Measurements from ENCODE around the gene FDXR.
A peak's percentile ranks its signal among the peaks of the same experiment; 100 is the strongest.

FDXR gene

DNA sequence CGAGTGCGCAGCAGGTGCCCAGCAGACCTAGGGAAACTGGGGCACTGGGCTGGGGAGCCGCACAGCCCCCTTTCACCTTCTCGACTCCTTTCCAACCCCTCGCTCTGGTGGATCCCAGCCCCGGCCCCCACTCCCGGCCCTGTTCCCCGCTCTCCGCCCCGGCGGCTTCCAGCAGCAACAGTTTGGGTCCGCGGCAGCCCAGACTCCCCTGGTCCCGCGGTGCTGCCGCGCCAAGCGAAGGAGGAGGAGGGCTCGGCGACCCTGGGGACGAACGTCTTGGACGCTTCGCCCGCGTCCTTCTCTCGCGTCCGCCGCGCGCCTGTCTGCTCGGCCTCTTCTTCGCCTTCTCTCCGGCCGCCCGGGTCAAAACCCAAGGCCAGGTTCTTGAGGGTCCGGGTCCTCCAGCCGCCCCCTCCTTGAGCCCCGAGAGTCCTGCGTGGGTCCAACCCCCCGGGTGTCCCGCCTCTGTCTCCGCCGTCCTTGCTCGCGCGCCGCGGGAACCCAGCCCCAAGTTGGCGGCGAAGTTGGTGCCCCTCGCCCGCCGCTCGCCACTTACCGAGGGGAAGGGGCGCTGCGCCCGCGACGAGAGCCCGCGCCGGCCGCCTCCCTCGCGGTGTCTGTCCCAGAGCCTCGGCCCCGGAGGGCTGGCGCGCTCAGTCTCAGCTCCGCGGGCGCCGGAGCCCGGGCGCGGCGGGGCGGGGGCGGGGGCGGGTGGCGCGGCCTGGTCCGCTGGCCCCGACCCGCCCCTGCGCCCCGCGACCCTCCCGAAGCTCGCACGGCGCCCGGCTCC lies 11.7 kb downstream of the FDXR start:
- intact Hi-C loops (cut with DNase I): no loop called here
- DNase-seq: no peak

DNA sequence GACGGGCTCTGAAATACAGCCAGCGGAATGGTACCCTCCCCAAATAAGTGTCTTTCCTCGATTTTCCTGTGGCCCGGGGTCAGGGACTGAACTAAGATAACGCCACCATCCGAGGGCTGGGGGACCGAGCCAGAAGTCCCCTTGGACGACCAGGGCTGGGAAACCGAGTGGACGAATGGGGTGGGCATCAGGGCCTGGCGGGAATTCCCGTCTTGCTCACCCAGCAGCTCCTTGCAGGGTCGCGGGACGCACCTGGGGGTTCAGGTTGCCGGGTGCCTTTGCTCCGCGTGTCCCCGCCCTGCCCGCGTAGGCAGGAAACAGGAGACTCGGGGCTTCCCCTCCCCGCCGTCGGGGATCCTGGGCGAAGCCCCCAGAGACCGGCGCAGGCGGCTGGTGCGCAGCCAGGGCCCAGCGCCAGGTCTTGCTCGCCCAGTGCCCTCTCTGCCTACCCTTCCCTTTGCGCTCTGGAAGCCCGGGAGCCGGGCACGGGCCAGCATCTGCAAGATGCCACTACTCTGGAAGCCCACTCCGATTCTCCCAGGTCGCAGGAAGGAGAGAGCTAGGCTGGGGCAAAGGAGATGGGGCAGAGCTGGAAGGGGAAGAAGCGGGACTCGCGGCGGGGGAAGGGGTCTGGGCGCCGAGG lies 12.4 kb downstream of the FDXR start:
- intact Hi-C loops (cut with DNase I): no loop called here
- DNase-seq: no peak

DNA sequence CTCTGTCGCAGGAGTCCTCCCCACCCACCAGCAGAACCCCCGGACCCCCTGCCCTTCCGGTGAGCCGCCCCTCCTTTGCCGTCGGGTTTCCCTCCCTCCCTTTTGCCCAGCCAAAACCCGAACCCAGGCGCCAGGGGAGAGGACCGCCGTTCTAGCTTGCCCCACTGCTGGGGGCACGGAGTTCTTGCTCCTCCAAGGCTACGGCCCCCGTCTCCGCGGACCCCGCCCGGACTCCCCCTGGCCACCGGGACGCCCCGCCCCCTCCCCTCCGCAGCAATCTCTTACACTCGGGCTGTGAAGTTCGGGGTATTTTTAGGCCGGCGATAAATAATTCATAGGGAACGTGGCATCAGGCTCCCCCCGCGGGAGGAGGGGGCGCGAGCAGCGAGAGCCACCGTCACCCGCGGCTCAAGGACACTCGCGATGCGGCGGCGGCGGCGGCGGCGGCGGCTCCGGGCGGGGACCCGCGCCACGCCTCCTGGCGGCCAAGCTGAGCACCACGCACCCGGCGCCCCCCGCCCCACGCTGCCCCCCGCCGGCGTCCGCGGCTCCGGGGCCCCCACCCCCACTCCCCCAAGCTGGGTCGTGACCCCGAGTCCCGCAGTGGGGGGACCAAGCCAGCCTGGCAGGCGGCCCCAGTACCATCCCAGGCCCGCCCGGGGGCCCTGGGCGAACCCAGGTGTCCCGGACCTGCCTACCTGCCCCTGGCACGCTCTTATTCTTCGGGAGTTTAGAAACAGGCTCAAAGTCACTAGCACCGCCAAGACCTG lies 13.2 kb downstream of the FDXR start, which contains the start of gene GRIN2C:
Gene GRIN2C (minus strand): TSS at position 427 of the 770 bp plus-strand sequence. CDS start 4,793 bp downstream, outside the sequence.
- no peak for DNase-seq
- intact Hi-C loops (cut with DNase I): no loop called here

DNA sequence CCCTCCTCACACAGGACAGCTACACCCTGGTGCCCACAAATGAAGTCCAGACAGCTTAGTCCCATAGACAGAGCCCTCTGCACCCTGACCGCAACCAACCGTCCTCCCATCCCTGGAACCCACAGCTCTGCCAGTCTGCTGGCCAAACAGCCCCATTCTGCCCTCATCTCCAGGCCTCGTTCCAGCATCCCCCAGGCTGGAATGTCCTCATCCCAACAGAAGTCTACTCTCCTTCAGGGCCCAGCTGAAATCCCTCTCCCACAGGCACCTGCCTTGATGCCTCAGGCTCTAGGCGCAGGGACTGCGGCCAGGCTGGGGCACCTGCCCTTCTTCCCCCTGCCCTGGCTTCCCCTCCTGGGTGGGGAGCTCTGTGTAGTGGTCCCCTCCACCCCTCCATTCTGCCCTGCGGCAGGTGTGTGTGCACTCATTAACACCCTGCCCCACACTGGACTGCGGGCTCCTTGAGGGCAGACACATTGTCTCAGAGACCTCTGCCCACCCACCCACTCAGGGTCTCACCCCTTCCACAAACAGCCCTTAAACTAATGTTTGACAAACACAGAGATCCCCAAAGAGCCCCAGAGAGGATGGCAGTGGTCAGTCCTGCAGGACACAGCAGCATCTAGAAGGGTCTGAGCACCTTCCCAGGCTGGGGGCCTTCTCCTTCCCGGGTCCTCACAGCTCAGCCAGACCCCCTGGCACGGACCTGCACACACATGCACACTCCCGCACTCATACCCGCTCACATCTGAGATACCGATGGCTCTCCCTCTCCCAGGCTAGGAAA lies 13.9 kb downstream of the FDXR start:
- no peak for DNase-seq
- intact Hi-C loops (cut with DNase I): no loop called here

DNA sequence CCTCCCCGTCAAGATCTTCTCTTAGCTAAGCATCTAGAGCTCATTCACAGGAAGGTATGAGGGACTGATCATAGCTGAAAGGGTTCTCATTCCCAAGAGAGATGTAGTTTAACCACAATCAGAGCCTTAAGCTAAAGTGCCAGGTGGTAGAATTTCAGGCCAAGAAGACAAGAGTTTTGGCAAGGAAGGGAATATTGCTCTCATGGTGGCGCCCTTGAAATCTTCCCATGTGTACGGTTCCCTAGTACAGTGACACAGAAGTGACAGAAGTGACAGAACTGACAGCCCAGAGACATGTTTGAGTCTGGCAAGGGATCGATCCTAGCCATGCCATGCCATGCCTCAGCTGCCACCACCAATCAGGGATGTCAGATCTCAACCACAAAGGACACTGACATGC lies 15.6 kb downstream of the FDXR start:
- DNase-seq: no peak
- intact Hi-C loops (cut with DNase I): no loop called here

DNA sequence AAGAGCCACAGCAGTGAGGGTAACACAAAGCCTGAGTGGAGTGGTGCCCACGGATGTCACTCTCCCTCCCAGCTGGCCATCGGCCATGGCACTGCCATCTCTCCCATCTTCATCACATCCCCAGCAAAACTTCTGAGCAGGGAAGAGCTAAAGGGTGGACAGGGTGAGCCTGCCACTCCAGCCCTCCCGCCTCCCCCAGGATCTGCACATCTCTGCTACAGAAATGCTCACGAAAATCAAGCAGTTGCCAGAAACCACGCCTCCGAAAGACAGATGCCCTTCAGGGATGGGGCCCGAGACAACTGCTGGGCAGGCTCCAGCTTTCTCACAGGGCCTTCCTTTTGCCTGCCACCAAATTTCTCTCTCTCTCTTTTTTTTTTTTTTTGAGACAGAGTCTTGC lies 16.7 kb downstream of the FDXR start:
- intact Hi-C loops (cut with DNase I): no loop called here
- DNase-seq: no peak

DNA sequence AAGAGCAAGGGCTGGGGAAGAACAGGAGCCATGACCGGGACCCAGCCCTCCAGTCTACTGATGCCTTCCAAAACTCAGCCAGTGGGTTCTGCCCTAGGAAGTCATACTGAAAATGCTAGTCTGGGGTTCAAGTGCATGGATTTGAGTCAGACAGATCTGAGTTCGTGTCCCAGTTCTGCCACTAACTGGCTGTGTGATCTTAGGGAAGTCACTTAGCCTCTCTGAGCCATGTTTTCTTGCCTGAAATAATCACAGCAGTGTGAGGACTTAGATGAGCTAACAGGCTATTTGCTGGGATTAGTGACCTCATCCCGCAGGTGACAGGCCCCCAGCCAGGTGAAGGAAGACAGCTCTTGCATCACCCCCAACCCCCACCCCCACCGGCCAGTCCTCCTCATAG lies 17.5 kb downstream of the FDXR start:
- no peak for DNase-seq
- intact Hi-C loops (cut with DNase I): no loop called here

DNA sequence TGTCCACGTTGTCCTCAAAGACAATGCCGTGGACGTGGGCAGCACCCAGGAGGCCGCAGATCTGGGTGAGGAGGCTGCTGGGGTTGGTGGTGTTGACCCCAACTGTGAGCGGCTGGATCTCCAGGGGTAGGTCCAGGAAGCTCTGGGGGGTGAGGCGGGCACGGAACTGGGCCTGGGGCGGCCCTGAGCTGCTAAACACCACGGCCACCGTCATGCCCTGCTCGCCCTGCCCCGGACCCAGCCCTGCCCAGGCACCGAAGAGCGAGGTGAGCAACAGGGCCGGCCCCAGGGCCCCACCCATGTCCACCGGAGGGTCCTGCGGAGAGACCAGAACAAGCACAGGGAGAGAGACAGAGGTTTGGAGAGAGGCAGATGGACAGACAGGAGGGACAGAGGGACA lies 18.0 kb downstream of the FDXR start:
- DNase-seq: no peak
- intact Hi-C loops (cut with DNase I): no loop called here

DNA sequence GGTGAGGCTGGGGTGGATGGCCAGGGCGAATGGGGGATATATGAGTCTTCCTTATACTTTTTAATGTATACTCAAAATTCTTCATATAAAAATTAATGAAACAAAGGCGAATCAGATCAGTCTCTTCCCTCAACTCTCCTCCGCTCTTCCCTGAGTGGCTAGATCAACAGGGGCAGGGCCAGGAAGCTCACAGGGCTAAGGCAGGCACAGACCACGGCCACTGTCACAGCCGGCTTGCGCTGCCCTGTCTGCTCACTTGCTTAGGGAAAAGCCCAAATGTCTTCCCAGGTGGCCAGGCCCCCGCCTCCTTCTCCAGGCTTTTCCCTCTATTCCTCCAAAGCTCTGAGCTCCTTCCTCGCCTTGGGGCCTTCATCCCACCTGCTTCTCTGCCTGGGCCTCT lies 19.1 kb downstream of the FDXR start:
- no peak for DNase-seq
- intact Hi-C loops (cut with DNase I): no loop called here

DNA sequence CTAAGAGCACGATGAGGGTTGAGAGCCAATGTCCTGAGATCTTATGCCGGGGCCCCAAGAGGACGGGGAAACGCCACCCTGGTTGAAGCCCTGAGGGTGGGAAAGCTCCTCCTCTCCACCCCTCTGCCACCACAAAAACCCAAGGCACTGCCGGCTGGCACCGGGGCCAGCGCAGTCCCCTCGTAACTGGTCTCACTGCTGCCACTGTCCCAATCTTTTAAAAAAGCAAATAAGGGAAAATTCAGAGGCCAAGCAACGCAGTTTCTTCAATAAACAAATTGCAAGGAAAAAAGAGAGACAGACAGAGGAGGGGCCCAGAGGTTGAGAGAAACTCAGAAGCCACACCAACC lies 19.8 kb downstream of the FDXR start:
- intact Hi-C loops (cut with DNase I): no loop called here
- DNase-seq: no peak

DNA sequence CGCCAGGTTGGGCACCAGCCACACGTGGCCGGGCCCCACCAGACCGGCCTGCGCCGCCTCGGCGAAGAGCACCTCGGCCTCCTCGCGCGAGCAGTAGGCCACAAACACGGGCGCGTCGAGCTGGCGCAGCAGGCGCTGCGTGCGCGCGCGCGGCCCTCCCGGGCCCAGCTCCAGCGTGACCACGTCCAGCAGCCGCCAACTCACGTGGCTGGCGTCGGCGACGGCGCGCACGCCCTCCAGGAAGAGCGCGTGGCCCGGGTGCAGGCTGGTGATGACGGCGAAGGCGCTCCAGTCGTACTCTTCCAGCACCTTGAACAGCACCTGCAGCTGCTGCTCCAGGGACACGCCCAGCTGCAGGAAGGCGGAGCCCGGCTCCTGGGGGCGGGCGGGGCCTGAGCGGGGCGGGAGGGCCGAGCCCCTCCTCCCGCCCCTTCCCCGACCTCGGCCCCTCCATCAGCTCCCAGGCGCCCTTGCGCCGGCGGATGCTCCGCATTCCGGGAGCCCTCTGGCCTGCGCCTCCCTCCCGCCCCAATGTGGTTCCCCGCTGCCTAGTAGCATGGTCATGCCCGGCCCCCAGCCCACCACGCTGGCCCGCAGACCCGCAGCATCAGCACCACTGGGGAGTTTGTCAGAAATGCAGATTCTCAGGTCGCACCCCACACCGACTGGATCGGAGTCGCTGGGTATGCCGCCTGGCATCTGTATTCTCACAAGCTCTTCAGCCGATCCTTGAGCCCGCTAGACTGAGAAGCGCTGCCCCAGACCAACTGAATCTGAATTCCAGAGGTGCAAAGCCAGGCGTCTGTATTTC lies 20.4 kb downstream of the FDXR start:
- no peak for DNase-seq
- intact Hi-C loops (cut with DNase I): no loop called here

DNA sequence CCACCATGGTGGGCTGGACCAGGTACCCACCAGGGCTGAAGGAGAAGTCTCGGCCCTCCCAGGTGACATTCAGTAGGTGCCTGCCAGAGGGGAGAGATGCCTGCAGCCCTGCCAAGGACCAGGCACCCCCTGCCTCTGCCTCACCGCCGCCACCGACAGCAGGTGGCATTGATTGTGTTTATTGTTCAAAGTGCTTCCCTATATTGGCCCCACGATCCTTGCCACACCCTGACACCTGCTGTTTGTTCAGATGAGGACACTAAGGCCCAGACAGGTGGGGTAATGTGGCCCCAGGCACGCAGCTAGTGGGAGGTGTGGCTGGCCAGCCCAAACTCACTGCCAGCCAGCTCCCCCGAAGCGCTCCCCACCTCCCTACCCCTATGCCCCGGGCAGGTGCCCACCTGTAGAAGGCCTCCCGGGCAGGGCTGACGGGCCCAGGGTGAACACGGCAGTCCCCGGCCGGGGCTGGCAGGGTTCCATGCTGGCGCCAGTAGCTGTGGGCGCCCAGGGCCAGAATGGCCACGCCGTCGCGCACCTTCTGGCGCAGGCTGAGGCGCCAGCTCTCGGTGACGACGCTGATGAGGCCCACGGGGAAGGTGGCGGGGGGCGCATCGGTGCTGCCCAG lies 21.1 kb downstream of the FDXR start:
- no peak for DNase-seq

DNA sequence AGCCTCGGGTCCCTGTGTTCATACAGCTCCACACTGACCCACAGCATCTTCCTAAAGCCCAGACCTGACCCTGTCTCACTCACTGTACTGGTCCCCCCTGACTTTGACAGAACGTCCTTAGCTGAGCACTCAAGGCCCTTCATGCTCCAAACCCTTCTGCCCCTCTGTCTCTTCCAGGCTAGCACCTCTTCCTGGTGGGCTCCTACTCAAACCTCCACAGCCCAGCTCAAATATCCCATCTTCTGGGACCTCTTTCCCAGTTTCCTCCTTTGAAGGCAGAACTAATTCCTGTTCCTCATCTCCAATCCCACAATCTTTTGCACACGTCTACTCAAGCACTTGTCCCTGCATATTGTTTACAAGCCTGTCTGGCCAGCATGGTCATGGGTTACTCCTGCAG lies 21.9 kb downstream of the FDXR start:
- intact Hi-C loops (cut with DNase I): no loop called here
- DNase-seq: no peak

More for the DNA sequence above, 21.1 kb downstream of the FDXR start:
- intact Hi-C loops (cut with DNase I): no loop called here

DNA sequence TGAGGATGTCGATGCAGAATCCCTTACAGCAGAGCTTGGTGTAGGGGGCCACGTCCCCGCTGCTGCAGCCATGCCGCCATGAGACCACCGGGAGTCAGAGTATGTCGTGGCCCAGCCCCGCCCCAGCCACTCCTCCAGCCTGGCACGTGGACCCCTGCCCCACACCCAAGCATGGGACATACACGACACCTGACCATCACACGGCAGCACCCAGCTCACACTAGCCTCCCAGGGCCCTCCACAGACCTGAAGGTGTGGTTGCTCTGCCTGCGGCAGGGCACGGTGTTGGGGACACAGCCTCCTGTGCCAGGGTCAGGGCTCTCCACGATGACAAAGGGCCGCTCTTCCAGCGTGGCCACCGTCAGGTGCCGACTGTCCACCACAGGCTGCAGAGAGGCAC lies 22.5 kb downstream of the FDXR start:
- no peak for DNase-seq
- intact Hi-C loops (cut with DNase I): no loop called here

DNA sequence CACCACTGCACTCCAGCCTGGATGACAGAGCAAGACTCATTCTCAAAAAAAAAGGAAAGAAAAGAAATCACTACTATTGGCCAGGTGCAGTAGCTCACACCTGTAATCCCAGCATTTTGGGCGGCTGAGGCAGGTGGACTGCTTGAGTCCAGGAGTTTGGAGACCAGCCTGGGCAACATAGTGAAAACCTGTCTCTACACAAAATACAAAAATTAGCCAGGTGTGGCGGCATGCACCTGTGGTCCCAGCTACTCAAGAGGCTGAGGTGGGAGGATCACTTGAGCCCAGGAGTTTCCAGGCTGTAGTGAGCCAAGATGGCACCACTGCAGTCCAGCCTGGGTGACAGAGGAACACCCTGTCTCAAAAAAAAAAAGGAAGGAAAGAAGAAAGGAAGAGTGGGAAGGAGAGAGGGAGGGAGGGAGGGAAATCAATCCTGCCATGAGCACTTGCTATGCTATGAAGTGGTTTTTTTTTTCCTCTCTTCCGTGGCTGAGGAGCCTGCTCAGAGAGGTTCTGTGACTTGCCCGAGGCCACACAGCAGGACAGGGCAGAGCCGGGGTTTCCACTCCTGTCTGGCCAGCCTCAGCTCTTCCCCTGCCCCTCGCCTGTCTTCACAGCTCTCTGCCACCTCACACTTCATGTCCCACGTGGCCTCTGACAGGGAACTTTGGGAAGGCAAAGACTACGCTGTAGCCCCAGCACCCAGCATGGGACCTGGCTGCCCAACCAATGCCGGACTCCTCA lies 24.0 kb downstream of the FDXR start:
- intact Hi-C loops (cut with DNase I): no loop called here

DNA sequence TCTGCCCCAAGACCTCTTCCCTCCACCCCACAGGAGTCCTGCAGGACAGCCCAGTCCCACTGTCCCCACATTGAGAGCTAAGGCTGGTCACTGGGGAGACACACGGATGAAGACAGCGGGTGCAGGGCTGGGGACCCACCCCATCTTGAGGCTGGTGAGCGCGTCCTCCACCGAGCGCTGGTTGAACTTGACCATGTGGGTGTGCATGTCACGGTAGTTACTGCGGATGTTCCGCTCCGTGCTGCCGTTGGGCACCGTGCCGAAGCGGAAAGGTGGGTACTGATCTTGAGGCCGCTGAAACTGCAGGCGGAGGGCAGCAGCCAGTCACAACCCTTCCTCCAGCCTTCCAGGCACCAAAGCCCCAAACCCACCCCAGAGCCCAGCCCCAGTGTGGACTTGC lies 26.2 kb downstream of the FDXR start:
- intact Hi-C loops (cut with DNase I): no loop called here
- DNase-seq: no peak

More for the DNA sequence above, 24.0 kb downstream of the FDXR start:
- DNase-seq: no peak

DNA sequence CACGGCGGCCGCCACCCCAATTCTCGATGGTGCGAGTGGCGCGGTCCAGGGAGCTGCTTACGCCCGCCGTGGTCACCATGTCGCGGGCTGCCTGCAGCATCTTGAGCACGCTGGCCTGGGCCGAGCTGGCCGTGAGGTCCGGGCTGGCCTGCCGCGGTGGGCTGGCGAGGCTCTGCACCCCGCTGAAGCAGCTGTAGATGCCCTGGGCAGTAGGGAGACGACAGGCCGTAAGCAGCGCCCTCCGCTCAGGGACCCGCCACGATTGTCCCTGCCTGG lies 29.5 kb downstream of the FDXR start:
- intact Hi-C loops (cut with DNase I): no loop called here
- no peak for DNase-seq

DNA sequence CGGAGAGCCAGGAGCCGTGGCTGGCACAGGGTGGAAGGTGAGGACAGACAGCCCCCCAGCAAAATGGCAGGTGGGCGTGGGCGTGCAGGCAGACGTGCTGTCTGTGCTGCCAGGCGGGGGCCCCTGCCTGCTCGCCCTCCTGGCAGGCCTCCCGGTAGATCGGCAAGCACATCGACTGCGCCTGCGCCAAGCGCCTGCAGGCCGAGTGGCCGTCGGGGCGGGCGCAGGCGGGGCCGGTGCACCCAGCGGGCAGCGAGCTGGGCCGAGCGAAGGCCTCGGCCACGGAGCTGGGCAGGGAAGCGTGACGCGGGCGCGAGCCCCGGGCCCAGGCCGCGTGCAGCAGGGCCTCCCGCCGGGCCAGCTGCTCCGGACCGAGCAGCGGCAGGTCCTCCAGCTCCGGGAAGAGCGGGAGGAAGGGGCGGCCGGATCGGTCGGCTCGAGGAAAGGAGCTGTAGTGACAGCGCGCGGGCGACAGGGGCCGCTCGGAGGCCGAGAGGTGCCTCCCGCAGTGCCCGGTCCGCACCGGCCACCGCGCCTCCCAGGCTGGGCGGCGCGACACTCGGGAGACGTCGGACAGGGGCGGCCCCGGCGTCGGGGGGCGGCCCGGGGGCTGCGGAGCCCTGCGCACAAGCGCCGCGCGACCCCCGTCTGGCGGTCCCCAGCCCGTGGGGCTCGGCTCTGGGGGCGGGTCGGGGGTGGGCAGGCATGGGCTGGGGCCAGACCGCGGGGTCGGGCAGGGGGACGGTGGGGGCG lies 30.0 kb downstream of the FDXR start:
- intact Hi-C loops (cut with DNase I): no loop called here

More for the DNA sequence above, 30.0 kb downstream of the FDXR start:
- peak in 9 of 10 donors; percentile 56 to 95 (median 69) for DNase-seq
